Measurements from ENCODE around the gene SMIM43. TPM values are rescaled to one million over a fixed set of nuclear protein-coding genes. Genes with fewer than 3 reads are reported as not detected.

Gene SMIM43
- total RNA-seq, 1 experiment from 2014 or later: 0.33 TPM

- POLR2A ChIA-PET: no interaction called here
- H3K4me1 Mint-ChIP-seq: peaks cover 18% of the 10 kb centered on the region
- CTCF ChIA-PET: interaction anchor here (0.6 to 0.8 kb wide), 2 partner anchors 29 to 112 kb away, joined by 4 read pairs; no protein-coding TSS in a partner anchor
- DNase-seq (ENCODE audit: low spot score) (no peak), ATAC-seq (peak; percentile 9)
- H3K36me3 Mint-ChIP-seq: no peaks in the 10 kb centered on the region
- TF ChIP-seq MLX (CRISPR knock-in tag; IDR thresholded peaks at IDR 0.05) (no peak), USF2 (CRISPR knock-in tag; IDR thresholded peaks at IDR 0.05) (peak; percentile 58; the same call in 1 of the 2 replicates), ZNF263 (CRISPR knock-in tag; IDR thresholded peaks at IDR 0.05; ENCODE audit: low read depth) (peak; percentile 61; the same call in 1 of the 2 replicates)
- H3K9me3 Mint-ChIP-seq: no peaks in the 10 kb centered on the region
- H3K27me3 Mint-ChIP-seq (ENCODE audit: low read depth): peaks cover 98% of the 10 kb centered on the region
- no peak overlapping the region for H3K27ac Mint-ChIP-seq
- H3K4me3 Mint-ChIP-seq: peak overlapping the region; percentile 78
These were observed 1.1 kb upstream of the SMIM43 start for GRCh38 chr4:121765971-121766538.

GRCh38 chr4:121765368-121765705 is 373 bp upstream of the SMIM43 start:
- H3K9me3 Mint-ChIP-seq: no peaks in the 10 kb centered on the region
- H3K27me3 Mint-ChIP-seq (ENCODE audit: low read depth): peaks cover 99% of the 10 kb centered on the region
- POLR2A ChIA-PET: interaction anchor here (1.3 kb wide), 1 partner anchor 69 kb away, joined by 5 read pairs; the partner anchor contains the start of gene ANXA5
- ATAC-seq (no peak), DNase-seq (ENCODE audit: low spot score) (no peak)
- CTCF ChIA-PET: interaction anchor here (0.5 to 1.0 kb wide), 2 partner anchors 56 to 68 kb away, joined by 3 to 4 read pairs; partner anchors contain the start of gene ANXA5
- TF ChIP-seq ETV6 (CRISPR knock-in tag; IDR thresholded peaks at IDR 0.05) (no peak), SOX15 (CRISPR knock-in tag; IDR thresholded peaks at IDR 0.05) (no peak), FOXK1 (CRISPR knock-in tag; IDR thresholded peaks at IDR 0.05) (no peak), AR (CRISPR knock-in tag; IDR thresholded peaks at IDR 0.05) (no peak), TEAD1 (CRISPR knock-in tag; IDR thresholded peaks at IDR 0.05) (no peak), SMAD3 (CRISPR knock-in tag; IDR thresholded peaks at IDR 0.05; ENCODE audit: borderline replicate concordance) (no peak), USF2 (CRISPR knock-in tag; IDR thresholded peaks at IDR 0.05) (no peak), ZNF532 (CRISPR knock-in tag; IDR thresholded peaks at IDR 0.05; ENCODE audit: borderline replicate concordance) (no peak), ZMAT4 (CRISPR knock-in tag; IDR thresholded peaks at IDR 0.05) (no peak), ATF6 (CRISPR knock-in tag; IDR thresholded peaks at IDR 0.05) (no peak), NR3C1 (CRISPR knock-in tag; conservative IDR thresholded peaks at IDR 0.05; ENCODE audit: low read depth) (no peak), NFE2L1 (CRISPR knock-in tag; IDR thresholded peaks at IDR 0.05) (no peak), ATF1 (CRISPR knock-in tag; IDR thresholded peaks at IDR 0.05) (no peak), GABPB1 (CRISPR knock-in tag; IDR thresholded peaks at IDR 0.05) (no peak), PRDM15 (CRISPR knock-in tag; IDR thresholded peaks at IDR 0.05) (no peak)
- H3K36me3 Mint-ChIP-seq: no peaks in the 10 kb centered on the region
- H3K4me1 Mint-ChIP-seq: peaks cover 18% of the 10 kb centered on the region
- peak overlapping the region; percentile 78 for H3K4me3 Mint-ChIP-seq
- no peak overlapping the region for H3K27ac Mint-ChIP-seq
